IPS-11a (cell line): Measurements from ENCODE around the gene TM9SF1.

Experiments used
- H3K4me3 ChIP-seq: one replicate; pipeline ENCODE4 v1.5.1; 2013; ENCODE audit warnings: low read depth, low read length, control low read depth

TM9SF1 gene, protein sequence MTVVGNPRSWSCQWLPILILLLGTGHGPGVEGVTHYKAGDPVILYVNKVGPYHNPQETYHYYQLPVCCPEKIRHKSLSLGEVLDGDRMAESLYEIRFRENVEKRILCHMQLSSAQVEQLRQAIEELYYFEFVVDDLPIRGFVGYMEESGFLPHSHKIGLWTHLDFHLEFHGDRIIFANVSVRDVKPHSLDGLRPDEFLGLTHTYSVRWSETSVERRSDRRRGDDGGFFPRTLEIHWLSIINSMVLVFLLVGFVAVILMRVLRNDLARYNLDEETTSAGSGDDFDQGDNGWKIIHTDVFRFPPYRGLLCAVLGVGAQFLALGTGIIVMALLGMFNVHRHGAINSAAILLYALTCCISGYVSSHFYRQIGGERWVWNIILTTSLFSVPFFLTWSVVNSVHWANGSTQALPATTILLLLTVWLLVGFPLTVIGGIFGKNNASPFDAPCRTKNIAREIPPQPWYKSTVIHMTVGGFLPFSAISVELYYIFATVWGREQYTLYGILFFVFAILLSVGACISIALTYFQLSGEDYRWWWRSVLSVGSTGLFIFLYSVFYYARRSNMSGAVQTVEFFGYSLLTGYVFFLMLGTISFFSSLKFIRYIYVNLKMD

DNA sequence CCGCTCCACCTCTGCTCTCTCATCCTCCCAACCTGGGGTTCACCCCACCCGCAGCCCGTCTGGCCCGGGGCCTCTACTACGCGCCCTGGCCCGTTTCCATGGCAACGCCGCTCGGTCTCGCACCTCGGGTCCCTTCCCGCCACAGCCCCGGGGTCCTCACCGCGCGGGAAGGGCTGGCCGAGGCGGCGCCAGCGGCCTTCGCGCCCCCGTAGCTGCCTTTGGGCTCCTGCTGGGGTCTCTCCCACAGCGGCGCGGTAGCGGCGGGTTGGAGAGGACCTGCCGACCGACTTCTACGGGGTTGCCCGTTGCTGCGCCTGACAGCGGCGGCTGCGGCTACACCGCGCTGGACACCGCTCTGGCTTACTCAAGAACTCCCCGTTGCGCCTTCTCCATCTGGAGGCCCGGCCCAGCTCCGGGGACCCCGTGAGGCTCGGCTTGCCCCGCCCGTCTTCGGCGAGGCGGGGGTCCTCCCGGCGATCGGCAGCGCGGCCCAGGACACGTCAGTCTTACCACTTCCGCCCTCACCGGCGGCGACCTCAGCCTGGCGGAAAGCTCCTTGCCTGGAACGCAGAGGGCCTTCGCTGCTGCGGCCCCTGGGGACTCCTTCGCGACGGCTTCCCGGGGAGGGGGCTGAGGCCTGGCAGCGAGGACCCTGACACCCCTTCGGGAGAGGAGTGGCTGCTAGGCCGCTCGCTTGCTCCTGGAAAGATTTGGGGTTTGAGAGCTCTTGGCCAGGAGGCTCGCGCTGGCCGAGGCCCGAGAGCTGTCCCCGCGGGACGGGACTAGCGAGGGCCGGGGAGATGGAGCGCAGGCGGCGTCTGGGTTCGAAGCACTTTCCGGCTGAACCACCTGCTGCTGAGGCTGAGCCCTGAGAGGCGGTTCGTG, at the start of gene TM9SF1:
Gene TM9SF1, minus strand, starts transcription at position 256 of the 885 bp plus-strand sequence. CDS start 422 bp downstream, outside the sequence.
- H3K4me3 ChIP-seq, result peak within 1 kb of the TSS; percentile 82

DNA sequence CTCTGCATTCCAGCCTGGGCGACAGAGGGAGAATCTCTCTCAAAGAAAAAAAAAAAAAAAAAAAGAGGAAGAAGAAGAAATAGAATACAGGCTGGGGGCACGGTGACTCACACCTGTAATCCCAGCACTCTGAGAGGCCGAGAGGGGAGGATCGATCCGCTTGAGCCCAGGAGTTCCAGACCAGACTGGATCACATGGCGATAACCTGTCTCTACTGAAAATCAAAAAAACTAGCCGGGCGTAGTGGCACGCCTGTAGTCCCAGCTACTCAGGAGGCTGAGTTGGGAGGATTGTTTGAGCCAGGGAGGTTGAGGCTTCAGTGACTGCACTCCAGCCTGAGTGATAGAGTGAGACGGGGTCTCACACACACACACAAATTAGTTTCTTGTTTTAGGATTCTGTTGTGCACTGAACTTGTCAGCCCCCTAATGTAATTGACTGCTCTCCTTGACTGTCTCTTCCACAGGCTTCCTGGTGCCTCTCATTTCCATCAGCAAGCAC, 48.1 kb upstream of the TM9SF1 start:
- H3K4me3 ChIP-seq, result peak overlapping the region; percentile 0

DNA sequence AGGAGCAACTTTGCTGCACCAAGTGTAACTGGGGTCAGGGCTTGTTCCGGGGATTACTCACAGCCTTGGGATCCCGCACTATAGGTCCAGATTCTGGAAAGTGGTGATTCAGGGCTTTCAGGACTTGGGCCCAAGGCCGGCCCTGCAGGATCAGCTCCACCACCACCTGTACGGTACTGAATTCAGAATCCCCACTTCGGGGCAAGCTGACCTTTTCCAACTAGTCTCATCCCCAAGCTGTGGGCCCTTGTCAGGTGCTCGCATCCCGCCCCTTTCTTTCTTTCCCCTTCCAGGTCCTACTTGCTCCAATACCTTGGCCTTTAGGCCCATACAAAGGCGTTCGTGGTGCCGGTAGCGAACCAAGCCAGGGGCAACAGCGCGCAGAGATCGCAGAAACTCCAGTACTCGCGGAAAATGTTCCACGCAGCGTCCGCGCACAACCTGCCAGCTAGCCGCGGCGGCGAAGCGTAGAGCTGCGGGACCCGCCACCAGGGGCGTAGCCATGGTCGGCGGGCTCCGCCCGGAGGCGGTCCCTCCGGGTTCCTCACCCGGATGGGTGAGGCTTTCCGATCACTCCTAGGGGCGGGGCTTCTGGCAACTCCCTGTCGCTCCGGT, 46.7 kb upstream of the TM9SF1 start:
- peak overlapping the region; percentile 89 for H3K4me3 ChIP-seq

DNA sequence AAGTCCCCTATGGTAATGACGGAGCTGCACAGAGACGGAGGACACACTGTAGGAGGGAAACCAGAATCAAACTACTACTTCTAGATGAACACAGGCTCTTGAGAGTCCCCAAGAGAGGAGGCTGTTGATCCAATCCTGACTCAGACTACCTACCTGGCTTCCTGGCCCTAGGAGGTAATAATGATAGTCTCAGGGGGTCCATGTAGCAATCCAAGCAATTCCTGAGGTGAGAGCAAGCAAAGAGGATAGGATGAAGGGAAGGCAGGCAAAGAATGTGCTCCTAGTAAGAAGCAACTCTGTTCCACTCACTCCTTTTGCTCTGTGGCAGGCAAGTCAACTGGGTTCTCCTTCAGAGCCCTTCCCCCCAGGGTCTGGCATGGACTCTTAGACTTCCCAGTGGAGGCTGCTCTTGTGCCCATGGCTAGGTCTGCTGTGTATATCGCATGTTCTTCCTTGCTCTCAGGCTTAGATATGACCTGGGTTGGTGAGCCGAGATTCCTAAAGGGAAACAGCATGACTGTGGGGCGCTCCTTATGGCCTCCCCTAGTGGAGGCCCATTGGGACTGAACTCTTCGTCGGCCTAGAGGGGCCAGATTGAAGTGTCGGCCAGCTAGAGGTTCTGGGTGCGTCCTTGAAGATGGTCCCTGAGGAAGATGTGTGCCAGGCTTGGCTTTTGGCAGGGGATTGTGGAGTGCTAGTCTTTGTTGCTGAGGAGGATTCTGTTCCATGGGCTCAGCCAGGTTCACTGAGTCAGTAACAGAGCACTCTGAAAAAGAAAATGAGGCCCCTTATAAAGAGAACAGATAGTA, 45.1 kb upstream of the TM9SF1 start:
- no peak overlapping the region for H3K4me3 ChIP-seq

DNA sequence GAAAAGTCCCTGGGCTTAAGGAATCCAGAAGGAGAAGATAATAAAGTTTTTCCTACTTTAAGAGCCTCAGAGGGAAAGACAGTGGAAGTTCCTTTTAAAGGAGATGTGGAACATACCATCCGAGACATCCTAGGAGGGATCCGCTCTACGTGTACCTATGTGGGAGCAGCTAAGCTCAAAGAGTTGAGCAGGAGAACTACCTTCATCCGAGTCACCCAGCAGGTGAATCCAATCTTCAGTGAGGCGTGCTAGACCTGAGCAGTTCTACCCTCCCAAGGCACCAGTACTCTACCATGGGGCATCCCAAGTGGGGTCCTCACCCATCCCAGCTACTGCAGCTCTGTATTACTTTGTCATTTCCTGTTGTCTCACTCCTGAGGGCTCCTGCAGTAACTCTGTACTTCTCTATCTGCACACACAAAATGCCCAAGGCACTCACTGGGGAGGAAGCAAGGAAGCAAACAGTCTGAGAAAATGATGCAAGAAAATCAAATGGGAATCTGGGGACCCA, 43.3 kb upstream of the TM9SF1 start:
- H3K4me3 ChIP-seq, result no peak overlapping the region

DNA sequence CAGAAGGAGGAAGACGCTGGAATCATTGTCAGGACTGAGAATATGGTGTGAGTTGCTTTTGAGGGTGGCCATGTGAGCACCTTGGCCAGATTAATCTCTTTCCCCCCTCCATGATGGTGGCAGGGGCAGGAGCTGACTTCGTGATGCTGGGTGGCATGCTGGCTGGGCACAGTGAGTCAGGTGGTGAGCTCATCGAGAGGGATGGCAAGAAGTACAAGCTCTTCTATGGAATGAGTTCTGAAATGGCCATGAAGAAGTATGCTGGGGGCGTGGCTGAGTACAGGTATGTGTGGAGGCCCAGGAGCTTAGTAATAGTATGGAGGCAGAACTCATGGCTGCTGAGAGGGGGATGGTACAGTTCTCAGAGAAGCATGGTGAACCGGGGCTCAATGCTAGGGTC, 42.9 kb upstream of the TM9SF1 start:
- no peak overlapping the region for H3K4me3 ChIP-seq

DNA sequence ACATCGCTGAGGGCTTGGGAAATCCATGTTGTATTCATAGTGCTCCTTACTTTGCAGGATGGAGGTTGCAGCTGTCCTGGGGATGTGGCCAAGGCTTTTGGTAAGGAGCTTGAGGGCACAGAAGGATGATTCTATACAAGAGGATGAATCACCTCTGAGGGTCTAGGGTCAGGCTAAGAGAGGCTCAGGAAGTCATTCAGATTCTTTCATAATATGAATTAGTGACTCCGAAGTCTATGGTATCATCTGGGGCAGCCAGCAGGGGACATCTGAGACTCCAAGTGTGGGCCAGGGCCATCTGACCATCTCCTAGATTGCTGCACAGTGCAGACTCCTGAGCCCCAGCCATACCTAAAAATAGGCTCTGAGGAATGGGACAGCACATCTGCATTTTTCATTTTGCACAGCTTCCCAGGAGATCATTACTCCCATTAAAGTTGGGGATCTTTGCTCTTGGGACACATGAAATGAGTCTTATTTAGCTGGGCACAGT, 42.3 kb upstream of the TM9SF1 start:
- no peak overlapping the region for H3K4me3 ChIP-seq

DNA sequence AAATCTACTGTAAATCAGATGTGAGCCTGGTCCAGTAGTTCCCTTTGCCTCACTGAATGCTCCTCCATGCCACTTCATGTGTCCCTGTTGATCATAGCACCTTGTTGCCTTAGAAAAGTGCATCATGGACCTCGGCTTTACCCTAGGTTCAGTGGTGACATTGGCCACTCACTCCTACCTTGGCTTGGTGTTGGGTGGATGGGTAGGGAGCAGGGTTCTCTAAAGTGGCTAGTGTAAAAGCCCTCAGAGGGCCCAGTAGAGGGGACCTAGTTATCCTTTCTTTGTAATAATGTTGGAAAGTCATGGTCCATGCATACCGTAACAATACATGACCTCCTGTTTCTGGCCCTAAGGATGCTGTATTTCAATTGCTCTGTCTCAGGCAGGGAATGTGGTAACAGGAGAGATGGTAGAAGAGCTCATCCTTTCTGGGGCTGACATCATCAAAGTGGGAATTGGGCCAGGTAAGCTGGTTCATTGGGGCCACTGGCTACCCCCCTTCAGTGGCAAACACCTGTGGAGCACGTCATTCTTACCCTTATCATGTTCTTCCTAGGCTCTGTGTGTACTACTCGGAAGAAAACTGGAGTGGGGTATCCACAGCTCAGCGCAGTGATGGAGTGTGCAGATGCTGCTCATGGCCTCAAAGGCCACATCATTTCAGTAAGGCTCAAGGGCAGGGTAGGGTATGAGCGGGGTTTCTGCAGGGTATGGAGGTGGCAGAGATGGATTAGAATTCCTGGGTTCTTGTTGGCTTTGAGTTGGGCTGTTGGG, 41.6 kb upstream of the TM9SF1 start:
- H3K4me3 ChIP-seq, result no peak overlapping the region

DNA sequence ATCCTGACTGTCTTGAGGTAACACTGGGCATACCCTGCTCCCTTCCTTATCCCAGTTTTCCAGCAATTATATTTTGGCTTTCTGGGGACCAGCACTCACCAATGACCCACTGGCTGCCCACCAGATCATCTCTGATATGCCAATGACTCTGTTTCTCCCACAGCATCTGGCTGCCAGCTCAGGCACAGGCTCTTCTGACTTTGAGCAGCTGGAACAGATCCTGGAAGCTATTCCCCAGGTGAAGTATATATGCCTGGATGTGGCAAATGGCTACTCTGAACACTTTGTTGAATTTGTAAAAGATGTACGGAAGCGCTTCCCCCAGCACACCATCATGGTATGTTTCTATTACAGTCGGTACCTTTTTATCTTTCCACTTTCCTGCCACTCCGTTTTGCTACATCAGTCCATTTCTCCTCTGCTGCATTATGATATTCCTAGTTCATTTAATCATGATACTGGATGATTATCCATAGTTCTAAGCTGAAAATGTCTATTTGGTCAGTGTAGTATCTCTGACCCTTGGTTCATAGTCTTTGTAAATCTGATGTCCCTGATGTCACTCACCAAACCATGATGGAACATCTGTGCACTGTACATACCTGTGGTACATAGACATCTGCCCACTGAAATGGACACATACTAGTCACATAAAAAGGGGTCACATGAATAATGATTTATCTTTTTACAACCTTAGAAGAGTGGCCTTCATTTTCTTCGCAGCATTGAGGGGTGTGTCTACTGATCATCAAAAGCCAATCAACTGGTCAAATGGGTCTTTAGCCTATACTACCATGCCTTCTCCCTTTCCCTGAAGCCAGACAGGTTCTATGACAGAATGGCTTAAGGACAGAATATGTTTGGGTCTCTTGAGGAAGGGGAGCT, 40.8 kb upstream of the TM9SF1 start:
- no peak overlapping the region for H3K4me3 ChIP-seq

DNA sequence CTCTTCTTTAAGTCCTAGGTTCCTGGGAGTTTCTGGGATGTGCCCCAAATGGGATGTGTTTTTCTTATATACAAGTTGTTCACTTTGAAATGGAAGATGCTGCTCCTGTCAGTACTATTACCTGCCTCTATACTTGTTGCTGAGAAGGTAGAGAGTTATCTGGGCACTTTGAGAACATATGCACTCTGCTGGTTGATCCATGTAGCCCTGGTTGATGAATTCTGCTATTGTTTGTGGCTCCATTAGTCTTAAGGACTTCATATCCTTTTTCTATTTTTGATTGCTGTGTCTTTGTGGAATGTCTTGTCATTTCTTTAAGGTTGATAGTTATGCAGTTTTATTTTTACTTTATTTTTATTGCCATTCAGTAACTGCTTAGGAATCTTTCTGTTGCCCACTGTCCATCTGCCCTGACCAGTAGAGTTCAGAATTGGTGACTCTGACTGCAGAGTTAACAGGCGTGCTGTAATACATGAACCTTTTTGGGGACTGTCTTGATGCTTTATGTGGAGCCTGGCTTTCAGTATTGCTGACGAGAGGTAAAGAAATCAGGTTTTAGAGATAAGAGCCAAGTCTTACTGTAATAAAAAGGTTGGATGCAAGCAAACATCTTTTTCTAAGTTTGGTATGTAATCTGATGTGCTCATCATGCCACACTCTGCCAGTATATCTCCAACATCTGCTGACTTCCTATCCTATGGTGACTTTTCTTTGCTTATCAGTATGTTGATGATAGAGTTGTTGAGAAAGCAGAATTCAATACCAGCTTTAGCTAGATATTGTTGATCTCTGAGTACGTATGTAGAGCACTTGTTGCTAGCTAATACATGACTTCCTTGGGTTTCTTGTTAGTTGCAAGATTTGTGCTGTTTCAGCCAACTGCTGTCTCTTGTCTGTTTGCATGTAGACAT, 39.1 kb upstream of the TM9SF1 start:
- no peak overlapping the region for H3K4me3 ChIP-seq

DNA sequence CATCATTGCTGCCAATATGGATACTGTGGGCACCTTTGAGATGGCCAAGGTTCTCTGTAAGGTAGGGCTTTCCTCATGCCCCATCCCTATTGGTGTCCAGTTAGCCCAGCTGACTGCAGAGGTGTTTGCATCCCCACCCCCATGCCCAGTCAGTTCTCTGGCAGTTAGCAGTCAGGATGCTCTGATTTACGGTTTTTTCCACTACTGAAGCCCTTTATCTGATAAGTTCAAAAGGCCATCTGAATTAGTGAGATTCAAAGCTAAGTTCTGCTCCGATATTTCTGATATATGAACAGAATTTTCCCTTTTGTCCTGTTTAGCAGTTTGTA, 38.3 kb upstream of the TM9SF1 start:
- H3K4me3 ChIP-seq, result peak overlapping the region; percentile 97

DNA sequence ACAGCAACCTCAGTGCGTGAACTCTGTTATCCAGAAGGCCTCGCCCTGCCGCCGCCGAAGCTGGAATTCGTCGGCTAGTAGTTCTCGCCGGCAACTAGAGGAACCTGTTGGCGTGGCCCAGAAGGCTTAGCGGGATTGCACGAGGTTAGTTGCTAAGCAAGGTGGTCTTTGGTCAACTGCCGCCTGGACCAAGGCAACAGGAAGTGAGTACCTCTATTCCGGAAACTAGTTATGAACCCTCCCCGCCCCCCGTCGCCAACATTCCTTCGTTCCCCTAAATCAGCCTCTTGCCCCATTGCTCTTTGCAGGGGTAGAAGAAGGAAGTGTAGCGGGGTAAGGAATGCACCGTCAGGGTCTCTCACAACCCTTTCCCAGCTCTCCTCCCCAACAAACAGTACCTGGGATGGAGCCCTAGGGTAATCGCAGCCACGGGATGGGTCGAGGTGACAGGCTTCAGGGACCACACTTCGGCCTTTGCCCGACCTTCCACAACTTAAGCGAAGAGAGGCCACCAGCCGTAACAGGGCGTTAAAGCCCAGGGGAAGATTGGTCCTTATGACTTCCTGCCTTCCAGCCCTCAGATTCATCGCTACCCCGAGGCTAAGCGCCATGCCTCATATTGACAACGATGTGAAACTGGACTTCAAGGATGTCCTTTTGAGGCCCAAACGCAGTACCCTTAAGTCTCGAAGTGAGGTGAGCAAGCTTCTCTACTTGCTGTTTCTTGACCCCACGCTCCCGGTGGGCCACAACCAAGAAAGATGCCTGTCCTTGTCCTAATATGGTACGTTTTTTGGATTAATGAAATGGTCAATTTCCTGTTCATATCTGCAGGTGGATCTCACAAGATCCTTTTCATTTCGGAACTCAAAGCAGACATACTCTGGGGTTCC, 37.6 kb upstream of the TM9SF1 start, which contains the start of gene GMPR2:
Gene GMPR2, plus strand, starts transcription at position 285 of the 893 bp plus-strand sequence. Its CDS starts 325 bp downstream, at position 610.
- peak within 1 kb of the TSS; percentile 97 for H3K4me3 ChIP-seq

DNA sequence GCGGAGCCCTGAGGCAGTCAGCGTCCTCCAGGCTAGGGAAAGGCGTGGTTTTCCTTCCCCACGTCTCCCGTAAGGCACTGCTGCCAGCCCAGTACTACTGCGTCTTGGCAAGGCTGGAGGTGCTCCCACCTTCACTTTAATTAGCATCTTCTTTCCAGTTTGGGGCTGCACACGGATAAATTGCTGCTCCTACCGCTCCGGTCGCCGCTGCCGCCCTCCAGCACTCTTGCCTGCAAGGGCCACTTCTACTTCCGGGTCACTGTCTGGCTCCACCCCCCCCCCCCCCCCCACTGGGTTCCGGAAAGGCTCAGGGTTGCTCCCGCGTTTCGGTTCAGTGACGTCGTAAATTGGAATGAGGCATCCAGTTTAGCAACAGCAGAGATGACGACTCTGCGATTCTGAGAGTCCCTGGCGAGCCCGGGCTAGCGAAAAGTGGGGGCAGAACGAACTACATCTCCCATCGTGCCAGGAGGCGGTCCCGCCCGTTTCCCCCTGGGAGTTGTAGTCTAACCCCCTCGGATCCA, 36.9 kb upstream of the TM9SF1 start, which contains the start of gene NEDD8:
Gene NEDD8, minus strand, starts transcription at position 247 of the 524 bp plus-strand sequence. Its CDS starts 100 bp downstream, at position 147.
- peak within 1 kb of the TSS; percentile 97 for H3K4me3 ChIP-seq

DNA sequence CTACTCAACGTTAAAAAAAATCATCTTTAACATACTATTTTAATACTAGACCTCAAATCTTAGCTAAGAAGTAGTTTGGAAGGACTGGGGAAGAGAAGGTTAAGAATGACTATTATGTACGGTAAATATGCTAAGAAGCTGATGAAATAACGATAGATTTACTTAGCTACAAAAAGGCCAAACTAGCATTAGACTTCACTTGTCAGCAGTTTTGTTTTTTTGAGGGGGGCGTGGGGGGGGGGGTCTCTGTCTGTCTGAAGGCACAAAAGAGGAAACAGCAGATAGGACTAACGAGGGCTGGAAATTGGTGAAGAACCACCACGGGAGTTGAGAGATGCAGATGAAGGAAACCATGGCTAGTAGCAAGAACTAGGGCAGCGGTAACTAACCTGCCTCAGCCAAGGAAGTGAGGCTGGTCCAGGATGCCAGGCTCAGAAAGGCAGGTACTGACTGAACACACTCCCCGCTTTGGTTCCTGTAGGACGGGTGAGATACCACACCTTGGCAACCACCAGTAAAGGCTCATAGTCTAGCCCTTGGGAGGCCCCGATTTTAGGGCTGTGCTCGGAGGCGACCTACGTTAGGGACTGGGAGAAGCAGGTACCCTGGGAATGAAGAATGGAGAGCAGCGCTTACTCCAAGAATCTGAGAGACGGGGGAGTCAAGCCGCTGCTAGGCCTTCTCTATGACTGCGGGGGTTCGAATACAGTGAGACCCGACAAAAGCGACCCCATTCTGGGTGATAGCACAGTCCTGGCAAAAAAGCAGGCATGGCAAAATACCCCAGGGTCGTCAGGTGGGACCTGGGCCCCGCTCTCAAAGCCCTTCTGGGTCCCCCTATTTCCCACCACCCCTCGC, 36.3 kb upstream of the TM9SF1 start:
- H3K4me3 ChIP-seq, result peak overlapping the region; percentile 97

DNA sequence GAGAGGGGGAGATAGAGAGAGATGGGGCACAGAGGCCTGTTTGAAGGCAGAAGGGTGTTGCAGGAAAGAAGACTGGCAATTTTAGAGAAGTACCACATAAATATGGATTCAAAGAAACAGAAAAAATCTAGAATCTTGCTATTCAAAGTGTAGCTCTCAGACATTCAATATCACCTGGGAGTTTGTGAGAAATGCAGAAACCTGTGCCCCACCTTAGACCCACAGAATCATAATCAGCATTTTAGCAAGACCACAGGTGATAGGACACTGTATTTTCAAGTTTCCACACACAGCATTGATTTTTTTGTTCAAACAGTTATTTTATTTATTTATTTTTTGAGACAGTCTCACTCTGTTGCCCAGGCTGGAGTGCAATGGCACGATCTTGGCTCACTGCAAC, 33.7 kb upstream of the TM9SF1 start:
- H3K4me3 ChIP-seq, result no peak overlapping the region
